GM12878 (cell line): ENCODE data around the gene CCDC12. TPM values are rescaled to one million over a fixed set of nuclear protein-coding genes. Genes with fewer than 3 reads are reported as not detected.

Source experiments
- ATAC-seq: fragments of 200-7000 bp; cut with Tn5 transposase; 3 replicates; pipeline ENCODE4 v1.9.1; 2020; ENCODE audit warnings: mild to moderate bottlenecking, moderate library complexity
- BruUV-seq: library from RNA; stranded (reverse); fragments of 400-500 nt; replicated peaks from 2 replicates; lab custom pipeline; 2021; lab: Mats Ljungman, UMichigan
- CTCF ChIA-PET: fragments of 300-600 bp; sonication (Branson Sonifier 250); formaldehyde crosslinking; extraction: SDS; loops from one replicate; lab custom pipeline; 2021; ENCODE audit warnings: inconsistent platforms; lab: Yijun Ruan, JAX
- POLR2A ChIA-PET: fragments of 350-600 bp; formaldehyde crosslinking; extraction: SDS; loops from one replicate; lab custom pipeline; 2021; ENCODE audit warnings: inconsistent platforms; lab: Charles Lee
- RAD21 ChIA-PET: fragments of 300-600 bp; sonication (Branson Sonifier 250); formaldehyde crosslinking; loops from one replicate; lab custom pipeline; 2023; ENCODE audit warnings: antibody characterized with exemption; ENCODE audit not compliant: unreplicated experiment; lab: Charles Lee
- SMC1A ChIA-PET: fragments of 300-600 bp; sonication (Branson Sonifier 250); formaldehyde crosslinking; loops from one replicate; lab custom pipeline; 2023; ENCODE audit not compliant: unreplicated experiment, uncharacterized antibody; lab: Charles Lee
- DNase-seq: peaks from one replicate; pipeline ENCODE4 v3.0.0-alpha.2; 2011; ENCODE audit warnings: low read depth, low spot score
- FAIRE-seq: peaks from 3 replicates; lab custom pipeline; 2011; peaks lifted over from hg19 to GRCh38; lab: Jason Lieb, UNC
- H2AFZ ChIP-seq: 2 replicates; pipeline ENCODE4 v1.6.0; 2011; ENCODE audit warnings: low read depth, low read length, control low read depth; ENCODE audit not compliant: control insufficient read depth
- H3K27ac ChIP-seq: 2 replicates; pipeline ENCODE4 v1.5.1; 2011; ENCODE audit warnings: control low read depth; ENCODE audit not compliant: control insufficient read depth, insufficient read depth
- H3K27me3 ChIP-seq, 2 experiments: replicated peaks in 1 of 2; 2 replicates each; pipeline versions ENCODE4 v1.6.0 to v1.6.1; 2011; ENCODE audit warnings: low read length in 1 of 2; ENCODE audit not compliant: control insufficient read depth in 2 of 2, insufficient read depth in 2 of 2
- H3K36me3 ChIP-seq, 2 experiments: 2 replicates each; pipeline ENCODE4 v1.5.1; 2011; ENCODE audit warnings: low read length in 1 of 2; ENCODE audit not compliant: control insufficient read depth in 2 of 2, insufficient read depth in 2 of 2
- H3K4me1 ChIP-seq: 2 replicates; pipeline ENCODE4 v1.6.1; 2011; ENCODE audit warnings: mild to moderate bottlenecking, low read length, moderate library complexity, mixed read lengths; ENCODE audit not compliant: control insufficient read depth, insufficient read depth
- H3K4me2 ChIP-seq: 2 replicates; pipeline ENCODE4 v1.6.0; 2011; ENCODE audit warnings: control low read depth; ENCODE audit not compliant: control insufficient read depth, insufficient read depth
- H3K4me3 ChIP-seq: fragments of 200-600 bp; sonication (generic); 2 replicates; pipeline ENCODE4 v1.5.1; 2016
- H3K79me2 ChIP-seq: 2 replicates; pipeline ENCODE4 v1.6.0; 2011; ENCODE audit warnings: low read length; ENCODE audit not compliant: control insufficient read depth, insufficient read depth
- H3K9ac ChIP-seq: 2 replicates; pipeline ENCODE4 v1.8.0; 2011; ENCODE audit warnings: low read length, control low read depth, mixed read lengths; ENCODE audit not compliant: control insufficient read depth, insufficient read depth
- H3K9me3 ChIP-seq: replicated peaks from 3 replicates; pipeline ENCODE4 v1.5.1; 2011; ENCODE audit warnings: mild to moderate bottlenecking, low read length; ENCODE audit not compliant: control insufficient read depth, insufficient read depth
- H4K20me1 ChIP-seq: 2 replicates; pipeline ENCODE4 v1.6.0; 2011; ENCODE audit not compliant: control insufficient read depth, insufficient read depth
- ATF7 ChIP-seq: fragments of 450-650 bp; IDR thresholded peaks from 2 replicates; pipeline ENCODE4 v1.6.1; 2016; ENCODE audit warnings: low read depth, mild to moderate bottlenecking
- CHD2 ChIP-seq: IDR thresholded peaks from 2 replicates; pipeline ENCODE4 v1.6.1; 2011; ENCODE audit warnings: low read depth, low read length, improper control_type of control experiment, borderline replicate concordance
- CHD4 ChIP-seq: fragments of 200-600 bp; sonication (generic); IDR thresholded peaks from 2 replicates; pipeline ENCODE4 v1.6.1; 2016; ENCODE audit warnings: mild to moderate bottlenecking
- DPF2 ChIP-seq: fragments of 450-650 bp; IDR thresholded peaks from 2 replicates; pipeline ENCODE4 v1.6.1; 2017; ENCODE audit warnings: mild to moderate bottlenecking
- EGR1 ChIP-seq, 2 experiments: IDR thresholded peaks; 1 replicate in 1 of 2; 2 replicates in 1 of 2; pipeline ENCODE4 v1.6.1; 2011 to 2012; ENCODE audit warnings: low read depth in 2 of 2, low read length in 2 of 2, borderline replicate concordance in 1 of 2, mild to moderate bottlenecking in 1 of 2, moderate library complexity in 1 of 2
- IKZF1 ChIP-seq: fragments of 450-650 bp; conservative IDR thresholded peaks from 2 replicates; pipeline ENCODE4 v1.6.1; 2017; ENCODE audit warnings: antibody characterized with exemption, mild to moderate bottlenecking
- KLF5 ChIP-seq: fragments of 450-650 bp; IDR thresholded peaks from 2 replicates; pipeline ENCODE4 v1.6.1; 2014; ENCODE audit warnings: mild to moderate bottlenecking; ENCODE audit not compliant: partially characterized antibody
- MAX ChIP-seq: IDR thresholded peaks from 2 replicates; pipeline ENCODE4 v1.6.1; 2012; ENCODE audit warnings: low read depth, low read length, improper control_type of control experiment
- MEF2A ChIP-seq: IDR thresholded peaks from 2 replicates; pipeline ENCODE4 v1.6.1; 2011; ENCODE audit warnings: low read depth, mild to moderate bottlenecking, low read length, moderate library complexity; ENCODE audit not compliant: insufficient read depth
- NR2C2 ChIP-seq: IDR thresholded peaks from 2 replicates; pipeline ENCODE4 v1.6.1; 2011; ENCODE audit warnings: borderline replicate concordance, low read depth; ENCODE audit not compliant: control insufficient read depth, insufficient read length
- RCOR1 ChIP-seq: conservative IDR thresholded peaks from 2 replicates; pipeline ENCODE4 v1.6.1; 2012; ENCODE audit warnings: low read depth, low read length, improper control_type of control experiment
- WGBS: methylation state at CpG from one replicate; pipeline ENCODE4 v1.1.6; 2016; ENCODE audit warnings: low lambda C conversion rate; ENCODE audit not compliant: insufficient replicate concordance, insufficient coverage; ENCODE audit errors: missing lambda C conversion rate; 5-methylcytosine and 5-hydroxymethylcytosine counted together
- in situ Hi-C: fragments of 300-500 bp; cut with MboI; formaldehyde crosslinking; loops from 9 replicates; pipeline ENCODE4 v1.14.3; 2018; ENCODE audit warnings: mixed read lengths
- intact Hi-C: fragments of 100-400 bp; cut with micrococcal nuclease; formaldehyde crosslinking; loops from one replicate; pipeline ENCODE4 v1.14.2; 2022; ENCODE audit not compliant: unreplicated experiment
- polyA plus RNA-seq, 11 experiments: library from polyadenylated mRNA; depleted of rRNA in 4 of 11; unstranded in 6 of 11; stranded (reverse) in 5 of 11; fragments of >200 nt; fragmentation: Nextera tagmentation in 4 of 11; fragmentation: Illumina TruSeq in 1 of 11; extraction: Ambion mirVana in 4 of 11; extraction: Trizol in 1 of 11; gene quantifications; 1 replicate in 1 of 11; 2 replicates in 10 of 11; pipeline versions ENCODE4 v1.2.1 to v1.2.3, GENCODE V29; 2011 to 2016; ENCODE audit warnings: inconsistent platforms in 2 of 11, missing spikeins in 2 of 11, low read depth in 1 of 11
- total RNA-seq, 4 experiments: library from RNA; depleted of rRNA in 3 of 4; stranded (reverse); fragments of >200 nt in 3 of 4; fragmentation: Illumina TruSeq in 1 of 4; extraction: Trizol in 1 of 4; gene quantifications; 2 replicates each; pipeline versions ENCODE4 v1.2.1 to v1.2.3, GENCODE V29; 2013 to 2021
- TF ChIP-seq, protein P1 (sequence below): IDR thresholded peaks from 2 replicates; pipeline ENCODE4 v1.6.1; 2011; ENCODE audit warnings: borderline replicate concordance, low read depth, mild to moderate bottlenecking, moderate library complexity, low read length; ENCODE audit not compliant: insufficient read depth, poor library complexity, severe bottlenecking
- TF ChIP-seq, protein P2 (sequence below): fragments of 450-650 bp; IDR thresholded peaks from 2 replicates; pipeline ENCODE4 v1.6.1; 2017; ENCODE audit warnings: mild to moderate bottlenecking, moderate library complexity

Gene CCDC12
- total and polyA plus RNA-seq, 10 of the 15 experiments (the other 5 are each of a cell fraction or from before 2014, with no cell fraction given): 9.2 to 91.4 (median 61.3) TPM

DNA sequence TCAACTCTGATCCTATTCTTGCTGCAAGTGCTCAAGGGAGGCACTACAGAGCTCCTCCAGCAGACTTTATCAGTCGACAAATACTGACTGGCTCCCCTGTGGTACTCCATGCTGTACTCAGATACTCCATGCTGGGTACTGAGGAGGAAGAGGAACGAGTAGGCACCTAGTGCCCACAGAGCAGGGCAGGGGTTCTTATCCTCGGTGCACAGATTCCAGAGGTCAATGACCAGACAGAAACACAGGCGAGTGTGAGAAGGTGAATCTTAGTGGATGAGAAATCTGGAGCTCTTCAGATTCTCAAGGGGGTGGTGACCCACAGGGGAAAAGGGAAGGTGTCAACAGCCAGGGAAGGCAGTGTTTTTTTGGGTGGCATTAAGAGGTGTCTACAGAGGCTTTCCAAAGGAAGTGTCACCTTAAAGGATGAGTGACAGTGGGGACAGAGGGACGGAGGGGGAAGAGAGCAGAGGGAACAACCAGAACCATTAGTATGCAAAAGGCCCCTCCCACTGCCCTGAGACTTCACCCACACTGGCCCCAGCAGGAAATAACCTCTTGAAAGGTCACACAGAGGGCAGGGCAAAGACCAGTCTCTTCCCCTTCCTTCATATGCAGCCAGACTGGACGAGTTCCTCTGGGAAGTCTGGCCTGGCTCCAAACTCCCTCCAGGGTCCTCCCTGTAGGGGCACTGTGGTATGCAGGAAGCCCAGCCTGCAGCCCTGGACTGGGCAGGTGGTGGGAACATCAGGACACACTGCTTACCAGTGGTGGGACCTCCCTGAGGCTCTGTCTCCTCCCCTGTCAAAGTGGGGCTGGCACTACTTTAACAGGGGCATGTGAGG is 27.5 kb downstream of the CCDC12 start (continued):
- TF ChIP-seq, protein P1, sequence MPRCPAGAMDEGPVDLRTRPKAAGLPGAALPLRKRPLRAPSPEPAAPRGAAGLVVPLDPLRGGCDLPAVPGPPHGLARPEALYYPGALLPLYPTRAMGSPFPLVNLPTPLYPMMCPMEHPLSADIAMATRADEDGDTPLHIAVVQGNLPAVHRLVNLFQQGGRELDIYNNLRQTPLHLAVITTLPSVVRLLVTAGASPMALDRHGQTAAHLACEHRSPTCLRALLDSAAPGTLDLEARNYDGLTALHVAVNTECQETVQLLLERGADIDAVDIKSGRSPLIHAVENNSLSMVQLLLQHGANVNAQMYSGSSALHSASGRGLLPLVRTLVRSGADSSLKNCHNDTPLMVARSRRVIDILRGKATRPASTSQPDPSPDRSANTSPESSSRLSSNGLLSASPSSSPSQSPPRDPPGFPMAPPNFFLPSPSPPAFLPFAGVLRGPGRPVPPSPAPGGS: no peak
- TF ChIP-seq CHD2 (no peak), MEF2A (no peak)

DNA sequence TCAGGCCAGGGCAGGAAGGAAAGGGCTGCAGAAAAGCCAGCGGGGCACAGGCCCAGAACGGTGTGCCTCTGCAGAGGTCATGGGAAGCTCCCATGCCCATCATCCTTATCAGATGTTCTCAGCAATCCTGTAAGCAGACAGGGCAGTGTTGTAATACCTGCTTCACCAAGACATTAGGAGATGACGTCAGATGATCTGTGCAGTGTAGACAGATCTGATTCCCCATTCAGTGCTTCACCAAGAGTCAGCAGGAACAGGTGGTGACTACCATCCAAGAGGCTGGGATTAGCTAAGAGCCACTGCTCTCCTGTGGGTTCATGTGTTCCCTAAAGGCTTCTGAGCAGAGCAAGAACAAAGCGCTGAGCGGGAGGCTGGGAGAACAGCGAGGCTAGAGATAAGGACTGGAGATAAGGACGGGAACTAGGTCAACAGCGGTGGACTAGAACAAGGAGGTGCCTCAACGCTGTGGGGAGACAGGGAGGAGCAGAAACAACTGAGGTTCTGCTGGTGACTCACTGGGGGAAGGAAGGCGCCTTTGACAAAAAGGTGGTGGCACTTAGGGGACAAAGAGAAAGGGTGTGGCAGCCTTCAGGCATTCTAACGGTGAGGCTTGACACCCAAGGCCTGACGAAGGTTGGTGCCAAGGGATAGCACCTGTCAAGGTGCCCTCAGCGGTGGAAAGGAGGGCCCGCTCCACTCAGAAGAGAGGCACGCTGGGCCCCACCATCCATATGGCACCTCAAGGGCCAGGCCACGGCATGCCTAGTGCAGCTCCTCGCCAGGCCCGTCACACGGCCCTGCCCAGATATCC is 28.4 kb downstream of the CCDC12 start:
- H3K9ac ChIP-seq: no peak overlapping the region; the same call in 1 of the 2 replicates
- CTCF ChIA-PET: interaction anchor here (1.2 to 4.5 kb wide), 6 partner anchors 8 to 50 kb away, joined by 3 to 27 read pairs (median 6); no protein-coding TSS in a partner anchor
- POLR2A ChIA-PET: interaction anchor here (3.5 to 10.1 kb wide), 2 partner anchors 11 to 17 kb away, joined by 21 to 163 read pairs; no protein-coding TSS in a partner anchor
- H4K20me1 ChIP-seq: peaks cover 6% of the 10 kb centered on the region; the same call in 1 of the 2 replicates
- SMC1A ChIA-PET: interaction anchor here (0.6 to 17.2 kb wide), 7 partner anchors 8 to 280 kb away, joined by 3 to 298 read pairs (median 5); no protein-coding TSS in a partner anchor
- H3K4me3 ChIP-seq: no peak overlapping the region
- whole genome bisulfite sequencing: 69% methylated on average over 19 of the region's 19 CpGs
- H3K27me3 ChIP-seq: no peaks in the 10 kb centered on the region
- peaks cover 19 to 31% of the 10 kb centered on the region in 2 experiments for H3K36me3 ChIP-seq
- no peak for ATAC-seq
- H3K79me2 ChIP-seq: peaks cover 95% of the 10 kb centered on the region
- H3K27ac ChIP-seq: peak overlapping the region; percentile 73
- no peak overlapping the region for H2AFZ ChIP-seq
- in situ Hi-C loops (no loop called here), intact Hi-C loops (no loop called here)
- H3K4me2 ChIP-seq: peak overlapping the region; percentile 89; the same call in 1 of the 2 replicates
- H3K9me3 ChIP-seq: no peaks in the 10 kb centered on the region; the same call in 2 of the 3 replicates
- FAIRE-seq: no peak
- no peak for DNase-seq
- RAD21 ChIA-PET: interaction anchor here (0.6 to 3.2 kb wide), 7 partner anchors 8 to 31 kb away, joined by 3 to 21 read pairs (median 5); partner anchors contain the start of gene NBEAL2
- H3K4me1 ChIP-seq: peaks cover 45% of the 10 kb centered on the region
- no TSS peak for BruUV-seq
- no peak for TF ChIP-seq CHD4
- 0 out of 2 replicates have a peak, but pooled peaks have one; percentile 9 for TF ChIP-seq DPF2
- no peak for TF ChIP-seq IKZF1
- TF ChIP-seq KLF5: no peak
- no peak for TF ChIP-seq NR2C2
- no peak for TF ChIP-seq MAX
- no peak for TF ChIP-seq EGR1 (IDR thresholded peaks at IDR 0.05; ENCODE audit: borderline replicate concordance in 1 of 2, low read depth in 2 of 2, low read length in 2 of 2)
- no peak for TF ChIP-seq RCOR1
- TF ChIP-seq ATF7: peak; percentile 40; the same call in 1 of the 2 replicates
- TF ChIP-seq, protein P2, sequence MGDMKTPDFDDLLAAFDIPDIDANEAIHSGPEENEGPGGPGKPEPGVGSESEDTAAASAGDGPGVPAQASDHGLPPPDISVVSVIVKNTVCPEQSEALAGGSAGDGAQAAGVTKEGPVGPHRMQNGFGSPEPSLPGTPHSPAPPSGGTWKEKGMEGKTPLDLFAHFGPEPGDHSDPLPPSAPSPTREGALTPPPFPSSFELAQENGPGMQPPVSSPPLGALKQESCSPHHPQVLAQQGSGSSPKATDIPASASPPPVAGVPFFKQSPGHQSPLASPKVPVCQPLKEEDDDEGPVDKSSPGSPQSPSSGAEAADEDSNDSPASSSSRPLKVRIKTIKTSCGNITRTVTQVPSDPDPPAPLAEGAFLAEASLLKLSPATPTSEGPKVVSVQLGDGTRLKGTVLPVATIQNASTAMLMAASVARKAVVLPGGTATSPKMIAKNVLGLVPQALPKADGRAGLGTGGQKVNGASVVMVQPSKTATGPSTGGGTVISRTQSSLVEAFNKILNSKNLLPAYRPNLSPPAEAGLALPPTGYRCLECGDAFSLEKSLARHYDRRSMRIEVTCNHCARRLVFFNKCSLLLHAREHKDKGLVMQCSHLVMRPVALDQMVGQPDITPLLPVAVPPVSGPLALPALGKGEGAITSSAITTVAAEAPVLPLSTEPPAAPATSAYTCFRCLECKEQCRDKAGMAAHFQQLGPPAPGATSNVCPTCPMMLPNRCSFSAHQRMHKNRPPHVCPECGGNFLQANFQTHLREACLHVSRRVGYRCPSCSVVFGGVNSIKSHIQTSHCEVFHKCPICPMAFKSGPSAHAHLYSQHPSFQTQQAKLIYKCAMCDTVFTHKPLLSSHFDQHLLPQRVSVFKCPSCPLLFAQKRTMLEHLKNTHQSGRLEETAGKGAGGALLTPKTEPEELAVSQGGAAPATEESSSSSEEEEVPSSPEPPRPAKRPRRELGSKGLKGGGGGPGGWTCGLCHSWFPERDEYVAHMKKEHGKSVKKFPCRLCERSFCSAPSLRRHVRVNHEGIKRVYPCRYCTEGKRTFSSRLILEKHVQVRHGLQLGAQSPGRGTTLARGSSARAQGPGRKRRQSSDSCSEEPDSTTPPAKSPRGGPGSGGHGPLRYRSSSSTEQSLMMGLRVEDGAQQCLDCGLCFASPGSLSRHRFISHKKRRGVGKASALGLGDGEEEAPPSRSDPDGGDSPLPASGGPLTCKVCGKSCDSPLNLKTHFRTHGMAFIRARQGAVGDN: no peak; the same call in 1 of the 2 replicates
